ENCODE results near the gene ULK1. TPM values are rescaled to one million over a fixed set of nuclear protein-coding genes. Genes with fewer than 3 reads are reported as not detected.
"Not testable (repeated sequence)": the region's sequence is repeated elsewhere in the genome, so short reads cannot be mapped to it uniquely, and the experiment has no call there.

The ULK1 gene
- total RNA-seq, 1 experiment from 2014 or later, result 67.8 TPM

- no peaks in the 10 kb centered on the region for H3K27me3 Mint-ChIP-seq (ENCODE audit: low read depth)
- CTCF ChIA-PET, result no interaction called here
- no peak for ATAC-seq
Measured at GRCh38 chr12:131947482-131948027, 53.1 kb downstream of the ULK1 start.

DNA sequence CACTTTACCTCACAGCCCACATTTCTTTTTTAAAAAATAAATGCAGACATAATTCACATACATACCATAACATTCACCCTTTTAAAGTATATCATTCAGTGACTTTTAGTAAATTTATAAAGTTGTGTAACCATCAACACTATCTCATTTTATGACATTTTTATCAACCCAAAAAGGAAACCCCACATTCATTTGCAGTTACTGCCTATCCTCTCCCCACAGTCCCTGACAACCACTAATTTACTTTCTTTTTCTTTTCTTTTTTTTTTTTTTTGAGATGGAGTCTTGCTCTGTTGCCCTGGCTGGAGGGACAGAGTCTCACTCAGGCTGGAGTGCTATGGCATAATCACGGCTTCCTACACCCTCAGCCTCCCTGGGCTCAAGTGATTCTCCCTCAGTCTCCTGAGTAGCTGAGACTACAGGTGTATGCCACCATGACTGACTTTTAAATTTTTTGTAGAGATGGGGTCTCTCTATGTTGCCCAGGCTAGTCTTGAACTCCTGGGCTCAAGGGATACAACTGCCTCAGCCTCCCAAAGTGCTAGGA lies 53.8 kb downstream of the ULK1 start:
- Mint-ChIP-seq H3K27ac (no peak overlapping the region), H3K9me3 (no peaks in the 10 kb centered on the region), H3K27me3 (ENCODE audit: low read depth) (no peaks in the 10 kb centered on the region), H3K4me1 (peaks cover 7% of the 10 kb centered on the region), H3K36me3 (peaks cover 18% of the 10 kb centered on the region), H3K4me3 (no peak overlapping the region; the same call in 1 of the 2 replicates)
- POLR2A ChIA-PET, result no interaction called here
- no peak for DNase-seq (ENCODE audit: low spot score)
- ATAC-seq, result no peak
- CTCF ChIA-PET, result no interaction called here
- TF ChIP-seq ZNF263 (CRISPR knock-in tag; IDR thresholded peaks at IDR 0.05; ENCODE audit: low read depth), result no peak
- peak; percentile 80; the same call in 1 of the 2 replicates for TF ChIP-seq ZNF121 (CRISPR knock-in tag; IDR thresholded peaks at IDR 0.05)

More at GRCh38 chr12:131947482-131948027, 53.1 kb downstream of the ULK1 start:
- DNase-seq (ENCODE audit: low spot score), result no peak
- H3K4me3 Mint-ChIP-seq, result no peak overlapping the region
- peaks cover 25% of the 10 kb centered on the region for H3K36me3 Mint-ChIP-seq
- H3K9me3 Mint-ChIP-seq, result no peaks in the 10 kb centered on the region
- peaks cover 7% of the 10 kb centered on the region for H3K4me1 Mint-ChIP-seq
- peak overlapping the region; percentile 83 for H3K27ac Mint-ChIP-seq
- POLR2A ChIA-PET, result no interaction called here
- no peak for TF ChIP-seq E2F1 (CRISPR knock-in tag; IDR thresholded peaks at IDR 0.05)
- TF ChIP-seq, protein P1, sequence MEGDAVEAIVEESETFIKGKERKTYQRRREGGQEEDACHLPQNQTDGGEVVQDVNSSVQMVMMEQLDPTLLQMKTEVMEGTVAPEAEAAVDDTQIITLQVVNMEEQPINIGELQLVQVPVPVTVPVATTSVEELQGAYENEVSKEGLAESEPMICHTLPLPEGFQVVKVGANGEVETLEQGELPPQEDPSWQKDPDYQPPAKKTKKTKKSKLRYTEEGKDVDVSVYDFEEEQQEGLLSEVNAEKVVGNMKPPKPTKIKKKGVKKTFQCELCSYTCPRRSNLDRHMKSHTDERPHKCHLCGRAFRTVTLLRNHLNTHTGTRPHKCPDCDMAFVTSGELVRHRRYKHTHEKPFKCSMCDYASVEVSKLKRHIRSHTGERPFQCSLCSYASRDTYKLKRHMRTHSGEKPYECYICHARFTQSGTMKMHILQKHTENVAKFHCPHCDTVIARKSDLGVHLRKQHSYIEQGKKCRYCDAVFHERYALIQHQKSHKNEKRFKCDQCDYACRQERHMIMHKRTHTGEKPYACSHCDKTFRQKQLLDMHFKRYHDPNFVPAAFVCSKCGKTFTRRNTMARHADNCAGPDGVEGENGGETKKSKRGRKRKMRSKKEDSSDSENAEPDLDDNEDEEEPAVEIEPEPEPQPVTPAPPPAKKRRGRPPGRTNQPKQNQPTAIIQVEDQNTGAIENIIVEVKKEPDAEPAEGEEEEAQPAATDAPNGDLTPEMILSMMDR (IDR thresholded peaks at IDR 0.05), result no peak
- no peak for TF ChIP-seq ZNF138 (CRISPR knock-in tag; conservative IDR thresholded peaks at IDR 0.05)
- no peak for TF ChIP-seq ZNF396 (CRISPR knock-in tag; IDR thresholded peaks at IDR 0.05; ENCODE audit: borderline replicate concordance)
- no peak for TF ChIP-seq MYBL2 (CRISPR knock-in tag; IDR thresholded peaks at IDR 0.05)
- TF ChIP-seq IRF1 (CRISPR knock-in tag; IDR thresholded peaks at IDR 0.05), result 0 out of 2 replicates have a peak, but pooled peaks have one; percentile 23

- H3K9me3 Mint-ChIP-seq; ATAC-seq; H3K27me3 Mint-ChIP-seq (ENCODE audit: low read depth); H3K27ac Mint-ChIP-seq; DNase-seq (ENCODE audit: low spot score); H3K4me1 Mint-ChIP-seq; POLR2A ChIA-PET: not testable (repeated sequence)
- Mint-ChIP-seq H3K4me3 (peak overlapping the region; percentile 61), H3K36me3 (peaks cover 11% of the 10 kb centered on the region)
- CTCF ChIA-PET, result interaction anchor here (1.1 to 1.5 kb wide), 3 partner anchors 10 to 42 kb away, joined by 5 to 9 read pairs (median 7); partner anchors contain the start of gene PUS1
Measured at GRCh38 chr12:131948713-131949430, 54.5 kb downstream of the ULK1 start.

DNA sequence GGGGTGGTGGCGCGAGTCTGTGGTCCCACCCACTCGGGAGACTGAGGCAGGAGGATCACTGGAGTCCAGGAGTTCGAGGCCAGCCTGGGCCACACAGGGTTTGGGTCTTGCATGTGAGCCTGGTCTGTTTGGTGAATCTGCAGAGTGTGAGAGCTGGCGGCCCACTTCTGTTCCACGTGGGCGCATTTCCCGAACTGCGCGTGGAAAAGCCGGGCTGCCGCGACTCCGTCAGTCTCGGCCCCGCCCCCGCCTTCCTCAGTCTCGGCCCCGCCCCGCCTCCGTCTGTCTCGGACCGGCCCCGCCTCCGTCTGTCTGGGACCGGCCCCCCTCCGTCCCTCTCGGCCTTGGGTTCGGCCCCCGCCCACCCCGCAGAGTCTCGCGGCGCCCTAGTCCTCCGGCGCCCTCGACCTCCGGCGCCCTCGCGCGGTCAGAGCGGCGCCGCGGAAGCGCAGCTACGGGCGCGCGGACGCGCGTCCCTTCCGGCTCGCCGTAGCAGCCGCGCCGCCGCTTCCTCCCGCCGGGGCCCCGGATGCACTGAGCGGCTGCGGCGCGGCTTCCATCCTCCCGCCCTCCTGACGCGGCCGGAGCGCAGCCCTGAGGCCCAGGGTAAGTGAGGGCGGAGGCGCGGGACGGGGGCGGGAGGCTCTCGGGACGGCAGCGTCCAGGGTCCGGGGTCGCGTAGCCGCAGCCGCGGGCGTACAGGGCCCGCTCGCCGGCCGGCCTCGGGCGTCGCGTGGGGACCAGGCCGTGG lies 55.2 kb downstream of the ULK1 start, which contains the start of gene EP400:
EP400 (plus strand) TSS at position 512 of the 751 bp plus-strand sequence. CDS start 10,678 bp downstream, outside the sequence.
- peak; percentile 94 for DNase-seq (ENCODE audit: low spot score)
- Mint-ChIP-seq H3K27me3 (ENCODE audit: low read depth) (no peaks in the 10 kb centered on the region), H3K36me3 (peaks cover 6% of the 10 kb centered on the region), H3K27ac (no peak within 1 kb of the TSS), H3K4me1 (peaks cover 7% of the 10 kb centered on the region), H3K9me3 (no peaks in the 10 kb centered on the region), H3K4me3 (peak within 1 kb of the TSS; percentile 83)
- peak; percentile 96 for ATAC-seq
- POLR2A ChIA-PET, result interaction anchor here (0.5 to 0.7 kb wide), 4 partner anchors 11 to 195 kb away, joined by 3 to 4 read pairs (median 4); no protein-coding TSS in a partner anchor
- CTCF ChIA-PET, result interaction anchor here (0.7 to 1.5 kb wide), 6 partner anchors 9 to 214 kb away, joined by 3 to 9 read pairs (median 6); partner anchors contain the start of gene PUS1
- TF ChIP-seq CREM (CRISPR knock-in tag; IDR thresholded peaks at IDR 0.05), result peak; percentile 72
- peak; percentile 52; the same call in 1 of the 2 replicates for TF ChIP-seq MYBL2 (CRISPR knock-in tag; IDR thresholded peaks at IDR 0.05)
- TF ChIP-seq OVOL2 (CRISPR knock-in tag; IDR thresholded peaks at IDR 0.05; ENCODE audit: borderline replicate concordance), result no peak
- 0 out of 2 replicates have a peak, but pooled peaks have one; percentile 21 for TF ChIP-seq JUN (CRISPR knock-in tag; IDR thresholded peaks at IDR 0.05)
- no peak for TF ChIP-seq USF1 (CRISPR knock-in tag; IDR thresholded peaks at IDR 0.05)
- TF ChIP-seq FOXP4 (CRISPR knock-in tag; IDR thresholded peaks at IDR 0.05), result peak; percentile 44; the same call in 1 of the 2 replicates
- TF ChIP-seq, protein P2, sequence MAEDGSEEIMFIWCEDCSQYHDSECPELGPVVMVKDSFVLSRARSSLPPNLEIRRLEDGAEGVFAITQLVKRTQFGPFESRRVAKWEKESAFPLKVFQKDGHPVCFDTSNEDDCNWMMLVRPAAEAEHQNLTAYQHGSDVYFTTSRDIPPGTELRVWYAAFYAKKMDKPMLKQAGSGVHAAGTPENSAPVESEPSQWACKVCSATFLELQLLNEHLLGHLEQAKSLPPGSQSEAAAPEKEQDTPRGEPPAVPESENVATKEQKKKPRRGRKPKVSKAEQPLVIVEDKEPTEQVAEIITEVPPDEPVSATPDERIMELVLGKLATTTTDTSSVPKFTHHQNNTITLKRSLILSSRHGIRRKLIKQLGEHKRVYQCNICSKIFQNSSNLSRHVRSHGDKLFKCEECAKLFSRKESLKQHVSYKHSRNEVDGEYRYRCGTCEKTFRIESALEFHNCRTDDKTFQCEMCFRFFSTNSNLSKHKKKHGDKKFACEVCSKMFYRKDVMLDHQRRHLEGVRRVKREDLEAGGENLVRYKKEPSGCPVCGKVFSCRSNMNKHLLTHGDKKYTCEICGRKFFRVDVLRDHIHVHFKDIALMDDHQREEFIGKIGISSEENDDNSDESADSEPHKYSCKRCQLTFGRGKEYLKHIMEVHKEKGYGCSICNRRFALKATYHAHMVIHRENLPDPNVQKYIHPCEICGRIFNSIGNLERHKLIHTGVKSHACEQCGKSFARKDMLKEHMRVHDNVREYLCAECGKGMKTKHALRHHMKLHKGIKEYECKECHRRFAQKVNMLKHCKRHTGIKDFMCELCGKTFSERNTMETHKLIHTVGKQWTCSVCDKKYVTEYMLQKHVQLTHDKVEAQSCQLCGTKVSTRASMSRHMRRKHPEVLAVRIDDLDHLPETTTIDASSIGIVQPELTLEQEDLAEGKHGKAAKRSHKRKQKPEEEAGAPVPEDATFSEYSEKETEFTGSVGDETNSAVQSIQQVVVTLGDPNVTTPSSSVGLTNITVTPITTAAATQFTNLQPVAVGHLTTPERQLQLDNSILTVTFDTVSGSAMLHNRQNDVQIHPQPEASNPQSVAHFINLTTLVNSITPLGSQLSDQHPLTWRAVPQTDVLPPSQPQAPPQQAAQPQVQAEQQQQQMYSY (CRISPR knock-in tag; IDR thresholded peaks at IDR 0.05), result 0 out of 2 replicates have a peak, but pooled peaks have one; percentile 15
